RPMI7951 (cell line): ENCODE data around the gene PRKCZ. TPM values are rescaled to one million over a fixed set of nuclear protein-coding genes. Genes with fewer than 3 reads are reported as not detected.

Experiments used
- DNase-seq: peaks from one replicate; pipeline ENCODE4 v3.0.0-alpha.2; 2012; ENCODE audit warnings: low read depth
- total RNA-seq: library from RNA; depleted of rRNA; stranded (reverse); fragments of >200 nt; shearing (Covaris generic); gene quantifications from 2 replicates; pipeline ENCODE4 v1.2.3, GENCODE V29; 2014; rRNA removed

Gene PRKCZ
- 2.3 and 5.2 TPM in 2 replicates for total RNA-seq

- DNase-seq: peak; percentile 9
Observed at GRCh38 chr1:2049718-2050431, at the start of gene PRKCZ. Gene PRKCZ (plus strand): TSS chr1:2050411. CDS start chr1:2050631, 220 bp downstream.

DNA sequence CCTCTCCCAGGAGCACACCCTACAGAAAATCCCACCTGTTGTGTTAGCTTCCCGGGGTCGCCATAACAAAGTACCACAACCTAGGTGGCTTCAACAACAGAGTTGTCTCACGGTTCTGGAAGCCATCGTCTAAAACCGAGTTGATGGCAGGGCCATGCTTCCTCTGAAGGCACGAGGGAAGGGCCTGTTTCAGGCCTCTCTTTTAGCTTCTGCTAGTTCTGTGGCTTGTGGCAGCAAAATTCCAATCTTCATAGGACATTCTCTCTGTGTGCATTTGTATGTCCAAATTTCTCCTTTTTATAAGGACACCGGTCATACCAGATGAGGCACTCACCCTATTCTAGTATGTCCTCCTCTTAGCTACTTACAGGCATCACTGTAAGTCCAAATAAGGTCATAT lies 49.8 kb upstream of the PRKCZ start:
- DNase-seq: no peak

- DNase-seq: no peak
Observed at GRCh38 chr1:2000850-2001249, 49.4 kb upstream of the PRKCZ start.

- DNase-seq: no peak
Observed at GRCh38 chr1:2001773-2002411, 48.3 kb upstream of the PRKCZ start.

GRCh38 chr1:2003541-2004131 lies 46.6 kb upstream of the PRKCZ start, which contains the start of gene CFAP74:
Gene CFAP74 (minus strand): TSS chr1:2003786. CDS start chr1:1990956, 12,830 bp downstream.
- no peak for DNase-seq

DNA sequence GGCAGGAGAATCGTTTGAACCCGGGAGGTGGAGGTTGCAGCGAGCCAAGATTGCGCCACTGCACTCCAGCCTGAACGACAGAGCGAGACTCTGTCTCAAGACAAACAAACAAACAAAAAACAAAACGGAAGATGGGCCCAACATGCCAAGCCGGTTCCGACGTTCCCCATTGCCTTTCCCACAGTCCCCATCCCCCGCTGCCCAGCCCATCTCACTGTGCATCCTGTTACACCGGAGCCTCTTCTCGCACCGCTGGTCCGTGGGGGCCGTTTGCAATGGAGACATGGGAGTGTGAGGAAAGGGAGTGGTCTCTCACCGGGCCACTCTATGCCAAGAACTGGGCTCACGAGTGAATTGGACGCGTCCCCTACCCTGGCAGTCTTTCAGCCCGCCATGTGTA lies 45.4 kb upstream of the PRKCZ start:
- no peak for DNase-seq

DNA sequence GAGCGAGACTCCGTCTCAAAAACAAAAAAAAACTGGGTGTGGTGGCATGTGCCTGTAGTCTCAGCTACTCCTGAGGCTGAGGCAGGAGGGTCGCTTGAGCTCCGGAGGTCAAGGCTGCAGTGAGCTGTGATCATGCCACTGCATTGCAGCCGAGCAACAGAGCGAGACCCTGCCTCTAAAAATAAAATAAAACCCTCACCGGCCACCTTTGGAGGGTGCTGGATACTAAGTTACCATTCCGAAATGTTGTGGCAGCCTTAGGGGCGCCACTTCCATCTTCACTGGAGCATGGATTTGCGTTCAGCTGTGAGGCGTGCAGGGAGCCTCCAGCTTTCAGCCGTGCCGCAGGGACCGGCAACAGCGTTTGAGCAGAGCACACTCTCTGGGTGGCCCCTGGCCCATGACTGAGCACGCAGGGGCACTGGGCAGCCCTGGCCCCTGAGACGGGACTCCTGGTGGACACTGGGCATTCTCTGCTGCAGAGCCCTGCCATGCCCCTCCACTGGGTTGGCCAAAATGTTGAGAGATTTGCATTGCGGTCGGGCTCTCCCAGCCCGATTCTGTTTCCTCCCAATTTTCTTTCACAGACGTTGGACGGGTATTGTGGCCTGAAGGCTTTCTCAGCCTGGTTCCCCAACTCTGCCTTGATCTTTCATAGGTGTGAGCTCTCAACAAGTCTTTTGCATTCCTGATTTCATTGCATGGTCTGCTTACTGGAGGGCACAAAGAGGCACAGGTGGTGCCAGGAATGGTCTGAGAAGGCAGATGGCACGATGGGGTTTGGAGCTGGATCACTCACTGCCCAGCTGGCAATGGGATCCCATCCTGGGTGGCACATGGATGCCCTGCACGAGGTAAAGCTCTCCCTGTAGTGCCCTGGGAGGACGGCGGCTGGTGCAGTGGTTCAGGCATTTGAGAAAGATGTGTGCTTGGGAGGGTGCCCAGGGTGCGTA lies 40.8 kb upstream of the PRKCZ start:
- DNase-seq: no peak

DNA sequence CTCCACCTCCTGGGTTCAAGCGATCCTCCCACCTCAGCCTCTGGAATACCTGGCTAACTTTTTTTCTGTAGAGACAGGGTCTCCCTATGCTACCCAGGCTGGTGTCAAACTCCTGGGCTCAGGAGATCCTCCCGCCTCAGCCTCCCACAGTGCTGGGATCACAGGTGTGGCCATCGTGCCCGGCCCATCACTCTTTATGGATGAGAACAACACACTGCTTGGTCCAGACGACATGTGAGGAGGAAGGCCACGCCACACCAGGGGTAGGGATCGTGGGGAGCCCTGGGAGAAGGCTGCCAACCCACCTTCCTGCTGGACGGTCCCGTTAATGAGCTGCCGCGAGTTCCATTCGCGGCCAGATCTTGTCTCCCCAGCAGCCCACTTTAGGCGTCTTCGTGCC lies 36.0 kb upstream of the PRKCZ start:
- no peak for DNase-seq

- DNase-seq: peak; percentile 31
Observed at GRCh38 chr1:2014741-2015735, 35.2 kb upstream of the PRKCZ start.

GRCh38 chr1:2016123-2016522 lies 34.1 kb upstream of the PRKCZ start:
- DNase-seq: no peak

GRCh38 chr1:2018217-2019171 lies 31.7 kb upstream of the PRKCZ start:
- DNase-seq: no peak

GRCh38 chr1:2019172-2019543 lies 31.1 kb upstream of the PRKCZ start, which contains the start of gene GABRD:
Gene GABRD (plus strand): TSS chr1:2019345. CDS start chr1:2019424, 79 bp downstream.
- no peak for DNase-seq

GRCh38 chr1:2019571-2020309 lies 30.5 kb upstream of the PRKCZ start:
- DNase-seq: no peak

DNA sequence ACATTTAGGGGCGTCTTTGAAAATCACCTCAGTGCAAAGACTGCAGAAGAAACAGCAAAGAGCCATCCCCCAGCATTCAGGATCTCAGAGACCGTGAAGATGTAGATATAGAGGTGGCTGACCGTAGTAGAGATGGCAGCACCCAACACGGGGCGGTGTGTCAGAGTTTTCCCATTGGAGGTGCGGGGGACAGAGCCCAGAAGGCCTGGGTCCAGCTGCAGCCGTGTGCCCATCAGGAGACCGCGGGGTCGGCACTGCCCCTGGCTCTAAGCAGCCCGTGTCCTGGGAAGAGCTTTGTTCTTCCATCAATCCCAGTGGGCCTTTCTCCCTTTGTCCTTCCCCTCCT lies 29.9 kb upstream of the PRKCZ start:
- no peak for DNase-seq

GRCh38 chr1:2021550-2021949 lies 28.7 kb upstream of the PRKCZ start:
- no peak for DNase-seq

GRCh38 chr1:2022063-2022770 lies 28.0 kb upstream of the PRKCZ start:
- no peak for DNase-seq

DNA sequence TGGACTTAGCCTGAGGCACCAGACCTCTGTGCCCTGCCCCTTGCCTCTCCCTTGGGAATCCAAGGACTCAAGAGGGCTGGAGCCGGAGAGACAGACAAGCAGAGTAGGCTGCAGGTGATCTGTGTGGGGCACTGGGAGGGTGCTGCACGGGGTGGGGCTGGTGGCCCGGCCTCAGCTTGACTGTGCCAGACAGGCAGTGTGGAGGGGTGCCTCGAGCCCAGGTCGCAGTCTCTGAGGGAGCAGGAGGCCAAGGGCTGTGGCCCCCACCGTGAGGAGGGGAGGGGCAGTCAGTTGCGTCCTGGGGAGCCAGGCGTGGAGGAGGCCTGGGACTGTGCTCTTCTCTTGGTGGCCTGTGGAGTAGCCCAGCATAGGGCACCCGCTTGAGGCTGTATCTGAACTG lies 27.0 kb upstream of the PRKCZ start:
- no peak for DNase-seq

GRCh38 chr1:2024451-2024850 lies 25.8 kb upstream of the PRKCZ start:
- DNase-seq: no peak
